Prostate gland (tissue), 2 donors: ENCODE results near the gene LEKR1. TPM values are rescaled to one million over a fixed set of nuclear protein-coding genes. Genes with fewer than 3 reads are reported as not detected.
"Not testable (repeated sequence)": the region's sequence is repeated elsewhere in the genome, so short reads cannot be mapped to it uniquely, and the experiment has no call there.

Source experiments
- DNase-seq: peaks from one replicate; pipeline ENCODE4 v3.0.0-alpha.2; 2019; ENCODE audit warnings: low spot score
- H3K27ac ChIP-seq, 2 donors: fragments of 200-600 bp; sonication (generic); 2 replicates each; pipeline ENCODE4 v1.5.1; 2017 to 2019
- H3K27me3 ChIP-seq: fragments of 200-600 bp; sonication (generic); replicated peaks from 2 replicates; pipeline ENCODE4 v1.5.1; 2019; ENCODE audit not compliant: insufficient read depth
- H3K36me3 ChIP-seq, 2 donors: fragments of 200-600 bp; sonication (generic); 1 replicate in 1 of 2; 2 replicates in 1 of 2; pipeline versions ENCODE4 v1.5.1 to v1.8.1; 2017 to 2019
- H3K4me1 ChIP-seq: fragments of 200-600 bp; sonication (generic); replicated peaks from 2 replicates; pipeline ENCODE4 v1.5.1; 2019
- H3K4me3 ChIP-seq, 2 donors: fragments of 200-600 bp; sonication (generic); 2 replicates each; pipeline ENCODE4 v1.5.1; 2017 to 2019
- H3K9me3 ChIP-seq: fragments of 200-600 bp; sonication (generic); 2 replicates; pipeline ENCODE4 v1.5.1; 2017
- CTCF ChIP-seq, 4 experiments: fragments of 200-600 bp in 2 of 4; fragments of 450-650 bp in 2 of 4; sonication (generic) in 2 of 4; IDR thresholded peaks; 1 replicate in 3 of 4; 2 replicates in 1 of 4; pipeline ENCODE4 v1.5.1; 2016 to 2019; ENCODE audit warnings: antibody characterized with exemption in 4 of 4, mild to moderate bottlenecking in 2 of 4, moderate library complexity in 2 of 4
- POLR2A ChIP-seq: fragments of 450-650 bp; IDR thresholded peaks from one replicate; pipeline ENCODE4 v1.6.1; 2016; ENCODE audit warnings: antibody characterized with exemption, mild to moderate bottlenecking
- POLR2AphosphoS5 ChIP-seq: sonication (generic); formaldehyde crosslinking; IDR thresholded peaks from one replicate; pipeline ENCODE4 v1.6.1; 2017; ENCODE audit warnings: antibody characterized with exemption
- WGBS: methylation state at CpG from one replicate; pipeline ENCODE4 v1.1.5; 2018; 5-methylcytosine and 5-hydroxymethylcytosine counted together
- intact Hi-C: fragments of 100-400 bp; cut with DNase I; formaldehyde crosslinking; loops from one replicate; pipeline ENCODE4 v1.14.2; 2022
- total RNA-seq, 2 donors: library from RNA; depleted of rRNA; stranded (reverse); fragments of >200 nt; gene quantifications; one replicate each; pipeline ENCODE4 v1.1.0, GENCODE V29; 2016

Gene LEKR1
- total RNA-seq, 2 donors from 2014 or later: 2.2 to 4.4 TPM

DNA sequence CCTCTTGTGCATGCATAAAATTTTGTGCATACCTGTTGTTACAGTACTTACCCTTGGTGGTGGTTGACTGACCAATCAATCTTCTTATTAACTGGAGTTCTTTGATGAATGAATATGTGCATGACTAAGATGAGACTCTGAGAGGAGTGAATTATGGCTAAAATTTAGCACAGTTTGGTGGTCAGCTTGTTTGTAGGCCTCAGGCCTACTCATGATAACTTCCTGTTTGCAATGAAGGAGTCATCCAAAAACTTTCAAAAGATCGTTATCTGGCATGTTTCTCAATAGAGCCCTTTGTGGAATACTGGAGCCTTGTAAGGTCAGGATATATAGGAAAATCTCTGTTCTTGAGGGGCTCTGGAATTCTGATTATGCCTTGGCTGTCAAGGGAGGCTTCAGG is 66.5 kb downstream of the LEKR1 start:
- DNase-seq: no peak
- H3K9me3 ChIP-seq: no peaks in the 10 kb centered on the region
- no peak overlapping the region for H3K27ac ChIP-seq
- no peak for TF ChIP-seq POLR2A
- no peak for TF ChIP-seq POLR2AphosphoS5
- no peak for TF ChIP-seq CTCF (IDR thresholded peaks at IDR 0.05)
- no peaks in the 10 kb centered on the region for H3K27me3 ChIP-seq
- no peak overlapping the region for H3K4me3 ChIP-seq
- WGBS: 77% methylated on average over 1 of the region's 1 CpG
- intact Hi-C loops: no loop called here
- no peaks in the 10 kb centered on the region for H3K4me1 ChIP-seq
- no peaks in the 10 kb centered on the region for H3K36me3 ChIP-seq

GRCh38 chr3:156895374-156895773 is 69.2 kb downstream of the LEKR1 start:
- H3K9me3 ChIP-seq, H3K27me3 ChIP-seq, H3K36me3 ChIP-seq, H3K27ac ChIP-seq, DNase-seq, intact Hi-C loops, H3K4me1 ChIP-seq, H3K4me3 ChIP-seq: not testable (repeated sequence)
- WGBS: 80% methylated on average over 1 of the region's 1 CpG

DNA sequence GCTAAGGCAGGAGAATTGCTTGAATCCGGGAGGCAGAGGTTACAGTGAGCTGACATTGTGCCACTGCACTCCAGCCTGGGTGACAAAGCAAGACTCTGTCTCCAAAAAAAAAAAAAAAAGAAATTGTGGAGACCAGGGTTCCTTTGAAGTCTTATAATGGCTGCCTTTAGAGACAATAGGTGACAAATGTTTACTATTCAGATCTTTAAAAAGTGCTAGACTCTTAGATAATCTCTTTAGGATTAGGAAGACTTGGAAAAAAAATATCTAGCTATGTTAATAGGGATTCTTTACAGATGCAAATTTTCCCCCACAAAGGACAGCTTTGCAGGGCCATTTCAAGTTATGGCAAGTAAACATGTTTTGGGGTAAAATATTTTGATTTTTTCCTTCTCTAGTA is 71.7 kb downstream of the LEKR1 start:
- intact Hi-C loops, H3K36me3 ChIP-seq, H3K27me3 ChIP-seq, H3K4me3 ChIP-seq, DNase-seq, H3K27ac ChIP-seq, H3K4me1 ChIP-seq, H3K9me3 ChIP-seq: not testable (repeated sequence)
- 83% methylated on average over 1 of the region's 1 CpG for WGBS

- H3K27me3 ChIP-seq: no peaks in the 10 kb centered on the region
- WGBS: 69% methylated on average over 5 of the region's 5 CpGs
- TF ChIP-seq CTCF (IDR thresholded peaks at IDR 0.05) (no peak), POLR2AphosphoS5 (no peak), POLR2A (no peak)
- no peaks in the 10 kb centered on the region for H3K4me1 ChIP-seq
- intact Hi-C loops: no loop called here
- no peak overlapping the region for H3K27ac ChIP-seq
- H3K4me3 ChIP-seq: no peak overlapping the region
- DNase-seq: no peak
- H3K9me3 ChIP-seq: no peaks in the 10 kb centered on the region
- no peaks in the 10 kb centered on the region for H3K36me3 ChIP-seq
Measured at GRCh38 chr3:156898296-156898880, 72.2 kb downstream of the LEKR1 start.

DNA sequence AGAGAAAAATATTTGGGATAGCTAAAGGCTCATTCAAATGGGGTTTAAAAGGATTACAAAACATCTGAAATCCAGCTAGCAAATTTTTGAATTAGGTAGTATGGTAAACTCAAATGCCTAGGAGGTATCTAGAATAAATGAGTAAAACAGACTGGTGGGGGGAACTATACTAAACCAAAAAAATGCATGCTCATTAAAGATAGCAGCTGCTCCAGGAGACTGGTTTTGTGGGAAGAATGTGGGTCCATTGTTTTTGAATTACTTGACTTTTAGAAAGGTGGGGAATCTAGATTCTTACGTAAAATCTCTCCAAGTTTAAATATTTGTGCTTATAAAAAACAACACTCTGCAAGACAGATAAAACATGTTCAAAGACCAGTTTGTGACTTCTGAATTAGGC is 73.8 kb downstream of the LEKR1 start:
- H3K4me3 ChIP-seq: no peak overlapping the region
- DNase-seq: no peak
- TF ChIP-seq POLR2A: no peak
- no peak for TF ChIP-seq POLR2AphosphoS5
- TF ChIP-seq CTCF (IDR thresholded peaks at IDR 0.05): no peak
- no peaks in the 10 kb centered on the region for H3K27me3 ChIP-seq
- H3K4me1 ChIP-seq: no peaks in the 10 kb centered on the region
- intact Hi-C loops: no loop called here
- H3K9me3 ChIP-seq: no peaks in the 10 kb centered on the region
- no peaks in the 10 kb centered on the region for H3K36me3 ChIP-seq
- H3K27ac ChIP-seq: no peak overlapping the region
- WGBS: 50% methylated on average over 1 of the region's 1 CpG

DNA sequence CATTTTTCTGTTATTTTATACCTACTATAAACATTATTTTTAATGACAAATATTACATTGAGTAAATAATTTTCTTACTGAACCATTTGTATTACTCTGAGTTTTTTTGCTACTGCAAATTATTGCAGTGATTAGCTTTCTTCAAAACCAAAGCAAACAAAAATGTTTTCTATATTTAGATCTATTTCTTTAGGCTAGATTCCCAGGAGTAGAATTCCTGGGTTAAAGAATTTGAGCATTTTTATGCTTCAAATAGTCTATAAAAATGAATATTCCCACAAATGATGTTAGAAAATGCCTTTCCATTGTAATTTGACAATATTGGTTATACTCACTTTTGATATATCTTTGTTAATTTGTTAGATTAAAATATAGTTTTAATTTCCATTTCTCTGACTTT is 76.8 kb downstream of the LEKR1 start:
- H3K4me3 ChIP-seq: no peak overlapping the region
- no peaks in the 10 kb centered on the region for H3K36me3 ChIP-seq
- no peak for DNase-seq
- H3K4me1 ChIP-seq: no peaks in the 10 kb centered on the region
- TF ChIP-seq POLR2AphosphoS5 (no peak), POLR2A (no peak), CTCF (IDR thresholded peaks at IDR 0.05) (no peak)
- intact Hi-C loops: no loop called here
- no peaks in the 10 kb centered on the region for H3K9me3 ChIP-seq
- H3K27ac ChIP-seq: no peak overlapping the region
- no peaks in the 10 kb centered on the region for H3K27me3 ChIP-seq
